Prostate gland (tissue), 2 donors: ENCODE data around the gene IL1RAPL1.

Source experiments
- CTCF ChIP-seq, 4 experiments: fragments of 200-600 bp in 2 of 4; fragments of 450-650 bp in 2 of 4; sonication (generic) in 2 of 4; IDR thresholded peaks; 1 replicate in 3 of 4; 2 replicates in 1 of 4; pipeline ENCODE4 v1.5.1; 2016 to 2019; ENCODE audit warnings: antibody characterized with exemption in 4 of 4, mild to moderate bottlenecking in 2 of 4, moderate library complexity in 2 of 4
- POLR2A ChIP-seq: fragments of 450-650 bp; IDR thresholded peaks from one replicate; pipeline ENCODE4 v1.6.1; 2016; ENCODE audit warnings: antibody characterized with exemption, mild to moderate bottlenecking
- POLR2AphosphoS5 ChIP-seq: sonication (generic); formaldehyde crosslinking; IDR thresholded peaks from one replicate; pipeline ENCODE4 v1.6.1; 2017; ENCODE audit warnings: antibody characterized with exemption

GRCh38 chrX:29281078-29281742 is 694.0 kb downstream of the IL1RAPL1 start:
- no peak for TF ChIP-seq CTCF (IDR thresholded peaks at IDR 0.05)
- no peak for TF ChIP-seq POLR2AphosphoS5
- no peak for TF ChIP-seq POLR2A
